Measurements from ENCODE around the gene ZNHIT6. TPM values are rescaled to one million over a fixed set of nuclear protein-coding genes. Genes with fewer than 3 reads are reported as not detected.

Gene ZNHIT6
- total and polyA plus RNA-seq, 2 experiments from 2014 or later: 11.1 to 17.4 TPM

GRCh38 chr1:85615586-85616363, 92.5 kb downstream of the ZNHIT6 start:
- no peak overlapping the region for H3K4me3 ChIP-seq
- H3K4me1 ChIP-seq (ENCODE audit: low read depth): peaks cover 15% of the 10 kb centered on the region
- TF ChIP-seq CTCF (IDR thresholded peaks at IDR 0.05; ENCODE audit: low read depth, low read length): no peak
- H3K27ac ChIP-seq: no peak overlapping the region
- H3K27me3 ChIP-seq: no peaks in the 10 kb centered on the region
- DNase-seq (ENCODE audit: low read depth in 1 of 2, low spot score in 1 of 2): peak in 1 of 2 donors; percentile 58
- no peaks in the 10 kb centered on the region for H3K36me3 ChIP-seq
- no peaks in the 10 kb centered on the region for H3K9me3 ChIP-seq (ENCODE audit: low read depth)

- H3K4me3 ChIP-seq: no peak overlapping the region
- peak; percentile 64 for TF ChIP-seq CTCF (IDR thresholded peaks at IDR 0.05; ENCODE audit: low read depth, low read length)
- no peaks in the 10 kb centered on the region for H3K9me3 ChIP-seq (ENCODE audit: low read depth)
- peaks cover 15% of the 10 kb centered on the region for H3K4me1 ChIP-seq (ENCODE audit: low read depth)
- DNase-seq (ENCODE audit: low read depth in 1 of 2, low spot score in 1 of 2): peak; percentile 74 to 95
- no peaks in the 10 kb centered on the region for H3K36me3 ChIP-seq
- peak overlapping the region; percentile 91 for H3K27ac ChIP-seq
- H3K27me3 ChIP-seq: no peaks in the 10 kb centered on the region
These were observed 95.4 kb downstream of the ZNHIT6 start for GRCh38 chr1:85612704-85613361.

GRCh38 chr1:85611856-85612255, 96.4 kb downstream of the ZNHIT6 start:
- DNase-seq (ENCODE audit: low read depth in 1 of 2, low spot score in 1 of 2): peak; percentile 25 to 99
- no peak overlapping the region for H3K4me3 ChIP-seq
- peak overlapping the region; percentile 91 for H3K27ac ChIP-seq

GRCh38 chr1:85611425-85611824, 96.8 kb downstream of the ZNHIT6 start:
- Histone ChIP-seq H3K27me3 (no peaks in the 10 kb centered on the region), H3K4me1 (ENCODE audit: low read depth) (peaks cover 23% of the 10 kb centered on the region), H3K27ac (peak overlapping the region; percentile 91), H3K36me3 (no peaks in the 10 kb centered on the region), H3K9me3 (ENCODE audit: low read depth) (no peaks in the 10 kb centered on the region), H3K4me3 (no peak overlapping the region)
- no peak for TF ChIP-seq CTCF (IDR thresholded peaks at IDR 0.05; ENCODE audit: low read depth, low read length)
- peak in 1 of 2 donors; percentile 85 for DNase-seq (ENCODE audit: low read depth in 1 of 2, low spot score in 1 of 2)

More at GRCh38 chr1:85611856-85612255, 96.4 kb downstream of the ZNHIT6 start:
- no peak for TF ChIP-seq CTCF (IDR thresholded peaks at IDR 0.05; ENCODE audit: low read depth, low read length)
- no peaks in the 10 kb centered on the region for H3K27me3 ChIP-seq
- H3K9me3 ChIP-seq (ENCODE audit: low read depth): no peaks in the 10 kb centered on the region
- peaks cover 23% of the 10 kb centered on the region for H3K4me1 ChIP-seq (ENCODE audit: low read depth)
- no peaks in the 10 kb centered on the region for H3K36me3 ChIP-seq

GRCh38 chr1:85609976-85610375, 98.3 kb downstream of the ZNHIT6 start:
- no peak overlapping the region for H3K27ac ChIP-seq
- no peak overlapping the region for H3K4me3 ChIP-seq
- H3K27me3 ChIP-seq: no peaks in the 10 kb centered on the region
- no peak for DNase-seq (ENCODE audit: low read depth in 1 of 2, low spot score in 1 of 2)
- H3K9me3 ChIP-seq (ENCODE audit: low read depth): no peaks in the 10 kb centered on the region
- H3K4me1 ChIP-seq (ENCODE audit: low read depth): peaks cover 23% of the 10 kb centered on the region
- H3K36me3 ChIP-seq: no peaks in the 10 kb centered on the region
- no peak for TF ChIP-seq CTCF (IDR thresholded peaks at IDR 0.05; ENCODE audit: low read depth, low read length)
